Gastrocnemius medialis (tissue), 4 donors: ENCODE results near the gene DNAJB6.

ENCODE experiments used
- POLR2A ChIP-seq, 2 donors: fragments of 450-650 bp; IDR thresholded peaks; one replicate each; pipeline ENCODE4 v1.6.1; 2017; ENCODE audit warnings: antibody characterized with exemption in 2 of 2, mild to moderate bottlenecking in 2 of 2, moderate library complexity in 2 of 2
- TF ChIP-seq, protein P1 (sequence below), 5 experiments: fragments of 450-650 bp in 3 of 5; fragments of 200-600 bp in 2 of 5; sonication (generic) in 2 of 5; IDR thresholded peaks in 4 of 5; conservative IDR thresholded peaks in 1 of 5; 1 replicate in 4 of 5; 2 replicates in 1 of 5; pipeline ENCODE4 v1.5.1; 2016 to 2019; ENCODE audit warnings: antibody characterized with exemption in 5 of 5, mild to moderate bottlenecking in 3 of 5, moderate library complexity in 3 of 5

DNA sequence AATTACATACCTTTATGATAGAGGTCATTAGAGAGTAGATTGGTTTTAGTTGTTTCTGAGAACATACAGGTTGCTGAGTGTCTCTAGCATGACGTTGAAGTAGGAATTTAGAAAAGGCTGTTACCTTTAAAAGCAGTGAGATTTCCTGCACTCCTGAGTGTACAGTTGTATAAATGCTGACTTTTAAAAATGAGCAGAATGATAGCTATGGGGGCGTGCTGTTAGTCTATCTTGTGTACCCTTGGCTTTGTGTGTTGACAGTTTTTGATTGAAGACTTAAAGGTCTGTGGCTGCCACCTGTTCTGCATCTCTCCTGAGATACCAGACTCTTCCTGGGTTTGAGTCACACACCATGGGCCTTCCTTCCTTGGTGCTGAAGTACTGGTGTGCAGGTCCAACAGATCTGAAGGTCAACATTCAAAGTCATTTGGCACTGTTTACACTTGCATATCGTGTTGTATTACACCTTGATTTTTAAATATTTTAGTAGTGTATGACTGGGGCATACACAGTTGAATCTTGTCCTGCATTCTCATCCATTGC is 23.8 kb downstream of the DNAJB6 start:
- TF ChIP-seq POLR2A (IDR thresholded peaks at IDR 0.05) = no peak
- TF ChIP-seq, protein P1, sequence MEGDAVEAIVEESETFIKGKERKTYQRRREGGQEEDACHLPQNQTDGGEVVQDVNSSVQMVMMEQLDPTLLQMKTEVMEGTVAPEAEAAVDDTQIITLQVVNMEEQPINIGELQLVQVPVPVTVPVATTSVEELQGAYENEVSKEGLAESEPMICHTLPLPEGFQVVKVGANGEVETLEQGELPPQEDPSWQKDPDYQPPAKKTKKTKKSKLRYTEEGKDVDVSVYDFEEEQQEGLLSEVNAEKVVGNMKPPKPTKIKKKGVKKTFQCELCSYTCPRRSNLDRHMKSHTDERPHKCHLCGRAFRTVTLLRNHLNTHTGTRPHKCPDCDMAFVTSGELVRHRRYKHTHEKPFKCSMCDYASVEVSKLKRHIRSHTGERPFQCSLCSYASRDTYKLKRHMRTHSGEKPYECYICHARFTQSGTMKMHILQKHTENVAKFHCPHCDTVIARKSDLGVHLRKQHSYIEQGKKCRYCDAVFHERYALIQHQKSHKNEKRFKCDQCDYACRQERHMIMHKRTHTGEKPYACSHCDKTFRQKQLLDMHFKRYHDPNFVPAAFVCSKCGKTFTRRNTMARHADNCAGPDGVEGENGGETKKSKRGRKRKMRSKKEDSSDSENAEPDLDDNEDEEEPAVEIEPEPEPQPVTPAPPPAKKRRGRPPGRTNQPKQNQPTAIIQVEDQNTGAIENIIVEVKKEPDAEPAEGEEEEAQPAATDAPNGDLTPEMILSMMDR (IDR thresholded peaks at IDR 0.05 in 4 of 5, conservative IDR thresholded peaks at IDR 0.05 in 1 of 5) = no peak
